Cardiac fibroblast (primary cell): ENCODE data around the gene RAMP2.

Source experiments
- DNase-seq, 2 donors: peaks; one replicate each; pipeline versions ENCODE4 v3.0.0 to v3.0.0-alpha.2; 2010; ENCODE audit warnings: low read depth in 2 of 2
- H3K4me3 ChIP-seq, 2 donors: replicated peaks in 1 of 2; 1 replicate in 1 of 2; 2 replicates in 1 of 2; pipeline ENCODE4 v1.5.1; 2011; ENCODE audit warnings: low read depth in 2 of 2, low read length in 2 of 2, mild to moderate bottlenecking in 2 of 2, moderate library complexity in 1 of 2
- TF ChIP-seq, protein P1 (sequence below): IDR thresholded peaks from one replicate; pipeline ENCODE4 v1.5.1; 2011; ENCODE audit warnings: low read depth, mild to moderate bottlenecking, low read length, inconsistent platforms

Gene RAMP2

GRCh38 chr17:42796066-42796758 lies 35.2 kb downstream of the RAMP2 start:
- TF ChIP-seq, protein P1, sequence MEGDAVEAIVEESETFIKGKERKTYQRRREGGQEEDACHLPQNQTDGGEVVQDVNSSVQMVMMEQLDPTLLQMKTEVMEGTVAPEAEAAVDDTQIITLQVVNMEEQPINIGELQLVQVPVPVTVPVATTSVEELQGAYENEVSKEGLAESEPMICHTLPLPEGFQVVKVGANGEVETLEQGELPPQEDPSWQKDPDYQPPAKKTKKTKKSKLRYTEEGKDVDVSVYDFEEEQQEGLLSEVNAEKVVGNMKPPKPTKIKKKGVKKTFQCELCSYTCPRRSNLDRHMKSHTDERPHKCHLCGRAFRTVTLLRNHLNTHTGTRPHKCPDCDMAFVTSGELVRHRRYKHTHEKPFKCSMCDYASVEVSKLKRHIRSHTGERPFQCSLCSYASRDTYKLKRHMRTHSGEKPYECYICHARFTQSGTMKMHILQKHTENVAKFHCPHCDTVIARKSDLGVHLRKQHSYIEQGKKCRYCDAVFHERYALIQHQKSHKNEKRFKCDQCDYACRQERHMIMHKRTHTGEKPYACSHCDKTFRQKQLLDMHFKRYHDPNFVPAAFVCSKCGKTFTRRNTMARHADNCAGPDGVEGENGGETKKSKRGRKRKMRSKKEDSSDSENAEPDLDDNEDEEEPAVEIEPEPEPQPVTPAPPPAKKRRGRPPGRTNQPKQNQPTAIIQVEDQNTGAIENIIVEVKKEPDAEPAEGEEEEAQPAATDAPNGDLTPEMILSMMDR = no peak
- no peak overlapping the region for H3K4me3 ChIP-seq
- DNase-seq = no peak

DNA sequence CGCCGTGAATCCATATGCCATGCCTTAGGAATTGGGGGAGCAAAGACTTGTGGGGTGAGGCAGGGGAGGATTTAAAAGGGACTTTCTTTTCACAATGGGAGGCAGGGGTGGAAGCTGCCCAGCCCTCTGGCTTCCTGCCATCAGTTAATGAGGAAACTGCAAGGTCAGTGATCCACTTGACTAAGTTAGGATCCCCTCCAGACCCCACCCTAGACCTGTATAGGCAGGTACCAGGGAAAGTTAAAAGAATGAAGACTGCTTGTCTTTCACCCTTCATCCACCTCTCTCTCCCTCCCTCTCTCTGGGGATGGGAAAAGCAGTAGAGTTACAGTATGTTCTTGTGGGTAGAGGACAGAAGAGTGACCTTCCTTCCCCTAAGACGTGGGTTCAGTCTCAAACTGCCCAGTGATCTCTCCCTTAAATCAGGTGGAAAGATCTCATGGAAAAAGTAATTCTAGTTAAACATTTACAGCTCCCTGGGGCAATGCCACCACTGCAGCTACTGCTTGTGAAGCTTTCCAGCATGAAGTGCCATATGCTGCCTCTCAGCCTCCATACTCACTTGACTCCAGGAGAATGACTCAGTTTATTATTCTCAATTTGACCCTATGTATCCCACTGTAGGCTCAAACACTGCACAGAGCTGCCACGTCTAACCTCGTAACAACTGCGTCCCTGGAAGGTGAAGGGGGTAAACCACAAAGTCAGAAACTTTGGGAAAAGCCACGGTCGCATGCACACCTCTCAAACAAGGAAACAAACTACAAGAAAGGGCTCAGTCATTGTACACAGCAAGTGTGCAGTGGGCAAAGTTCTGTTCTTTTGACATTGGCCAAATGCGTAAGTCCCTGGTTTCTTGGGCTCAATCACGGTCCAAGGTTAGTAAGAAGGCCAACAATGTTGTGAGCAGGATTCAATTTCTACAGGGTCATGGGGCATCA lies 36.3 kb downstream of the RAMP2 start:
- peak overlapping the region; percentile 88 to 93 for H3K4me3 ChIP-seq
- TF ChIP-seq, protein P1 = no peak
- peak in 1 of 2 donors; percentile 11 for DNase-seq

- peak in 1 of 2 donors; percentile 10 for DNase-seq
- peak overlapping the region; percentile 88 to 93 for H3K4me3 ChIP-seq
- TF ChIP-seq, protein P1 = no peak
Observed at GRCh38 chr17:42798011-42798382, 37.0 kb downstream of the RAMP2 start.

- H3K4me3 ChIP-seq = peak within 1 kb of the TSS; percentile 88 to 93
- TF ChIP-seq, protein P1 = no peak
- peak; percentile 85 for DNase-seq
Observed at GRCh38 chr17:42798383-42799380, 37.7 kb downstream of the RAMP2 start, which contains the start of the genes CNTD1 and COA3. Gene CNTD1, plus strand, starts transcription at chr17:42798861. Its CDS starts 207 bp downstream, at chr17:42799068. Gene COA3, minus strand, starts transcription at chr17:42798704. Its CDS starts 23 bp downstream, at chr17:42798681.

DNA sequence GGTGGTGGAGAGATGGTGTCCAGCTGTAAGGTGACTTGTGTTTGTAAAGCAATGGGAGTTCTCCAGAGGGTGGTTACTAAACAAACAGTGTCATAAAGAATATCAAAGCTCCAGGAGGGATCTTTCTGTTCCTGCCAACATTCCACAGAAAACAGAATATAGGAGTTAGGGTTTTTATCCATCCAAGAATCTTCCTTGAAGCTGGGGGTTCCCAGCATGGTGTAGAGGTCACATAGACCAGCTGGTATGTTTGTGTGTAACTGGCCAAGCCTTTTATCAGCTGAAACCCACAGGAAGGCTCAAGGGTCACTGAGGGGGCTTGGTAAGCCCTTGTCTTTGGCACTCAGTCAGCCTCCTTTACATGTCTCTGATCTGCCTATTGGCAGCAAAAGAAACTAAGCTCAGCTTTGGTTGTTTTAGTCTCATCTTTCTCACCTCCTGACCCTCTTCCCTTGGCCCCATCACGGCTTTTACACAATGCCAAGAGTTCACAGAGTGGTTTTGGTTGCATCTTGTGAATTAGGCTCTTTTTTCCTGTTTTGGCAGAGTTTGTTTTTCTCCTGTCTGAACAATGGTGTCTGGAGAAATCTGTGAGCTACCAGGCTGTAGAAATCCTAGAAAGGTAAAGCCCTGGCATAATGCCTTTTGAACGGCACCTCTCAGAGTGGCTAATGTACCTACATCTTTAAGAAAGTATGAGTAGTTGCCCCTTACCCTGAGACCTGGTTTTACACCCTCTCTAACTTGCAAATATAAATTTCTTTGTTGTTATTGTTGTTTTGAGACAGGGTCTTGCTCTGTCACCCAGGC lies 42.3 kb downstream of the RAMP2 start:
- TF ChIP-seq, protein P1 = no peak
- H3K4me3 ChIP-seq = no peak overlapping the region
- peak in 1 of 2 donors; percentile 7 for DNase-seq
